SK-N-SH (cell line): ENCODE measurements around the gene IQSEC1. TPM values are rescaled to one million over a fixed set of nuclear protein-coding genes. Genes with fewer than 3 reads are reported as not detected.

Experiments
- CTCF ChIA-PET: fragments of 300-600, 350-600 bp; formaldehyde crosslinking; extraction: SDS; loops from one replicate; lab custom pipeline; 2021; lab: Yijun Ruan, JAX
- POLR2A ChIA-PET: fragments of 350-600 bp; sonication (Branson Sonifier 250); formaldehyde crosslinking; extraction: SDS; loops from one replicate; lab custom pipeline; 2020; ENCODE audit warnings: antibody characterized with exemption, inconsistent platforms; lab: Yijun Ruan, JAX
- DNase-seq: peaks from one replicate; pipeline ENCODE4 v3.0.0; 2012
- H2AFZ ChIP-seq: fragments of 200-600 bp; sonication (generic); 2 replicates; pipeline ENCODE4 v1.8.1; 2016; ENCODE audit warnings: antibody characterized with exemption, mild to moderate bottlenecking, low read depth
- H3F3A ChIP-seq: fragments of 200-600 bp; sonication (generic); replicated peaks from 2 replicates; pipeline ENCODE3; 2016; ENCODE audit warnings: antibody characterized with exemption, mild to moderate bottlenecking; ENCODE audit not compliant: insufficient read depth
- H3K27ac ChIP-seq, 2 experiments: fragments of 200-500 bp in 1 of 2; fragments of 200-600 bp in 1 of 2; sonication (Bioruptor generic) in 1 of 2; sonication (generic), shearing (Covaris generic) in 1 of 2; 2 replicates each; pipeline versions ENCODE4 v1.5.1 to v1.6.1; 2014 to 2016; ENCODE audit warnings: low read depth in 2 of 2, inconsistent platforms in 1 of 2, low read length in 1 of 2, mild to moderate bottlenecking in 1 of 2, mixed read lengths in 1 of 2
- H3K27me3 ChIP-seq: fragments of 200-600 bp; sonication (generic), shearing (Covaris generic); 2 replicates; pipeline ENCODE4 v1.6.1; 2016; ENCODE audit warnings: mixed run types; ENCODE audit not compliant: insufficient read depth
- H3K36me3 ChIP-seq, 2 experiments: fragments of 200-500 bp in 1 of 2; fragments of 200-600 bp in 1 of 2; sonication (Bioruptor generic) in 1 of 2; sonication (generic) in 1 of 2; replicated peaks in 1 of 2; 2 replicates each; pipeline versions ENCODE3 to v1.5.1; 2014 to 2016; ENCODE audit warnings: low read length in 1 of 2, mild to moderate bottlenecking in 1 of 2; ENCODE audit not compliant: insufficient read depth in 2 of 2, control insufficient read depth in 1 of 2
- H3K4me1 ChIP-seq, 2 experiments: fragments of 200-500 bp in 1 of 2; fragments of 200-600 bp in 1 of 2; sonication (Bioruptor generic) in 1 of 2; sonication (generic), shearing (Covaris generic) in 1 of 2; 2 replicates each; pipeline versions ENCODE4 v1.5.1 to v1.6.1; 2014 to 2016; ENCODE audit warnings: low read depth in 1 of 2, low read length in 1 of 2, mixed run types in 1 of 2; ENCODE audit not compliant: insufficient read depth in 2 of 2, control insufficient read depth in 1 of 2
- H3K4me2 ChIP-seq: fragments of 200-600 bp; sonication (generic), shearing (Covaris generic); 2 replicates; pipeline ENCODE4 v1.6.1; 2017; ENCODE audit warnings: mixed run types
- H3K4me3 ChIP-seq, 2 experiments: fragments of 200-500 bp in 1 of 2; fragments of 200-600 bp in 1 of 2; sonication (Bioruptor generic) in 1 of 2; sonication (generic), shearing (Covaris generic) in 1 of 2; 2 replicates each; pipeline versions ENCODE4 v1.5.1 to v1.8.1; 2014 to 2016; ENCODE audit warnings: low read depth in 2 of 2, inconsistent platforms in 1 of 2, low read length in 1 of 2, mild to moderate bottlenecking in 1 of 2, mixed read lengths in 1 of 2, moderate library complexity in 1 of 2
- H3K79me2 ChIP-seq: fragments of 200-600 bp; sonication (generic); 2 replicates; pipeline ENCODE4 v1.8.1; 2017; ENCODE audit warnings: mild to moderate bottlenecking; ENCODE audit not compliant: insufficient read depth
- H3K9ac ChIP-seq: fragments of 200-600 bp; sonication (generic); 2 replicates; pipeline ENCODE4 v1.6.1; 2017; ENCODE audit warnings: mixed run types
- H3K9me2 ChIP-seq: fragments of 200-600 bp; sonication (generic); 2 replicates; pipeline ENCODE4 v1.6.1; 2017; ENCODE audit warnings: mixed run types
- H3K9me3 ChIP-seq: fragments of 200-600 bp; sonication (generic); 2 replicates; pipeline ENCODE4 v1.6.1; 2017; ENCODE audit warnings: mixed run types, mild to moderate bottlenecking, moderate library complexity
- H4K20me1 ChIP-seq: fragments of 200-600 bp; sonication (generic); 2 replicates; pipeline ENCODE4 v1.6.1; 2017; ENCODE audit warnings: mild to moderate bottlenecking, mixed run types; ENCODE audit not compliant: insufficient read depth
- CHD2 ChIP-seq: fragments of 150-350 bp; IDR thresholded peaks from 2 replicates; pipeline ENCODE4 v1.6.1; 2018; ENCODE audit warnings: low read length; ENCODE audit not compliant: partially characterized antibody
- ELF1 ChIP-seq: IDR thresholded peaks from 2 replicates; pipeline ENCODE4 v1.4.0; 2012
- FOSL2 ChIP-seq: IDR thresholded peaks from 2 replicates; pipeline ENCODE4 v1.4.0; 2012; ENCODE audit warnings: low read depth, mild to moderate bottlenecking, moderate library complexity, borderline replicate concordance
- FOXM1 ChIP-seq: IDR thresholded peaks from 2 replicates; pipeline ENCODE4 v1.4.0; 2012; ENCODE audit warnings: low read depth, mild to moderate bottlenecking
- GABPA ChIP-seq: IDR thresholded peaks from 2 replicates; pipeline ENCODE4 v1.4.0; 2012; ENCODE audit warnings: low read depth, mild to moderate bottlenecking
- GATA2 ChIP-seq: sonication (generic); formaldehyde crosslinking; IDR thresholded peaks from 2 replicates; pipeline ENCODE4 v1.5.0; 2020; ENCODE audit warnings: mild to moderate bottlenecking, missing genetic modification reagents
- MXI1 ChIP-seq: IDR thresholded peaks from 2 replicates; pipeline ENCODE4 v1.6.1; 2012; ENCODE audit warnings: mild to moderate bottlenecking, low read depth, low read length, improper control_type of control experiment
- NFIC ChIP-seq: IDR thresholded peaks from 2 replicates; pipeline ENCODE4 v1.4.0; 2012; ENCODE audit warnings: borderline replicate concordance
- RCOR1 ChIP-seq: fragments of 150-350 bp; IDR thresholded peaks from 2 replicates; pipeline ENCODE4 v1.6.1; 2017; ENCODE audit warnings: antibody characterized with exemption, low read length
- RFX5 ChIP-seq: IDR thresholded peaks from 2 replicates; pipeline ENCODE4 v1.6.1; 2012; ENCODE audit warnings: mild to moderate bottlenecking, improper control_type of control experiment, low read length
- RXRA ChIP-seq: IDR thresholded peaks from 2 replicates; pipeline ENCODE4 v1.4.0; 2012; ENCODE audit warnings: low read depth, mild to moderate bottlenecking, borderline replicate concordance
- SIN3A ChIP-seq: IDR thresholded peaks from 2 replicates; pipeline ENCODE4 v1.6.1; 2012; ENCODE audit warnings: low read depth, mild to moderate bottlenecking, low read length, moderate library complexity, borderline replicate concordance
- TAF1 ChIP-seq: IDR thresholded peaks from 2 replicates; pipeline ENCODE4 v1.6.1; 2012; ENCODE audit warnings: low read depth, mild to moderate bottlenecking, low read length, moderate library complexity, borderline replicate concordance
- TEAD4 ChIP-seq: IDR thresholded peaks from 2 replicates; pipeline ENCODE4 v1.4.0; 2012; ENCODE audit warnings: mild to moderate bottlenecking, borderline replicate concordance; ENCODE audit not compliant: insufficient read depth
- YY1 ChIP-seq: IDR thresholded peaks from 2 replicates; pipeline ENCODE4 v1.4.0; 2012; ENCODE audit warnings: low read depth, mild to moderate bottlenecking
- WGBS: methylation state at CpG from one replicate; pipeline ENCODE4 v1.1.6; 2017; ENCODE audit warnings: low lambda C conversion rate; 5-methylcytosine and 5-hydroxymethylcytosine counted together
- polyA plus RNA-seq, 3 experiments: library from polyadenylated mRNA; depleted of rRNA; stranded (reverse); fragments of >200 nt; gene quantifications; 2 replicates each; pipeline ENCODE4 v1.2.3, GENCODE V29; 2012
- TF ChIP-seq, protein P1 (sequence below): fragments of 150-350 bp; IDR thresholded peaks from 2 replicates; pipeline ENCODE4 v1.6.1; 2017; ENCODE audit warnings: antibody characterized with exemption, low read length, low read depth, borderline replicate concordance
- TF ChIP-seq, protein P2 (sequence below): IDR thresholded peaks from 2 replicates; pipeline ENCODE4 v1.4.0; 2012; ENCODE audit warnings: low read depth, borderline replicate concordance
- TF ChIP-seq, protein P3 (sequence below): fragments of 150-350 bp; IDR thresholded peaks from 2 replicates; pipeline ENCODE4 v1.6.1; 2016; ENCODE audit warnings: mild to moderate bottlenecking, low read depth, low read length
- TF ChIP-seq, protein P4 (sequence below): IDR thresholded peaks from 2 replicates; pipeline ENCODE4 v1.6.1; 2012; ENCODE audit warnings: mild to moderate bottlenecking, low read depth, low read length, moderate library complexity

Gene IQSEC1
- polyA plus RNA-seq, 1 of the 3 experiments (the other 2 are of a cell fraction): 6.2 TPM

DNA sequence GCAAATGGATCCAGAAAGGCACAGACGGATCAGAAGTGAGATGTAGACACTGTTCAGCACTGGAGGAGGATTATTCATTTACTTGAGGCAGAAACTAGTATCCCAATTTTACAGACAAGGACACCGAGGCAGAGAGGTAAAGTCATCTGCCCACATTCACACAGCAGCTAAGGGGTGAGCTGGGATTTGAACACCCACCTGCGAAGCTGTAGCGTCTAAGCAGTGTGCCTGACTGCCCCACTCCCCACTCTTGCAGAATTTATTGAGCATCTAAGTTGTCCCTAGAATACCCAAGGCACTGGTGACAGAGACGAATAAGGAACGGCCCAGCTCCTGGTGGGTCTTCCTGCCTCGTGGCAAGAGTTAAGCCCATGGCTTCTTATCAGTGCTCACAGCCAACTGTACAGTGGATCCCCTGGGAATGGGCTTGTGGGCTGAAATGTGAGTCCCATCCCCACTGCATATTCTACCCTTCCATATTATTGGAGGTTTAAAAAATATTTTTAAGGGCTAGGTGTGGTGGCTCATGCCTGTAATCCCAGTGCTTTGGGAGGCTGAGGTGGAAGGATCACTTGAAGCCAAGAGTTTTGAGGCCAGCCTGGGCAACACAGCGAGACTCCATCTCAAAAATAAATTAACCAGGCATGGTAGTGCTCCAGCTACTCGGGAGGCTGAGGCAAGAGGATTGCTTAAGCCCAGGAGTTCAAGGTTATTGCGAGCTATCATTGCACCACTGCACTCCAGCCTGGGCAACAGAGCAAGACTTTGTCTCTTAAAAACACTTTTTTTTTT lies 77.6 kb downstream of the IQSEC1 start:
- Histone ChIP-seq H3K9me3 (no peaks in the 10 kb centered on the region), H3K9ac (no peak overlapping the region), H3K4me1 (peaks cover 4 to 19% of the 10 kb centered on the region in 2 experiments; a peak in 1 of 4 replicates), H3K27ac (peak overlapping the region; percentile 25 to 36; a peak in 2 of 4 replicates), H3K79me2 (no peaks in the 10 kb centered on the region), H2AFZ (no peak overlapping the region), H3K36me3 (no peaks in the 10 kb centered on the region)
- POLR2A ChIA-PET: interaction anchor here (0.8 to 1.3 kb wide), 4 partner anchors 8 to 35 kb away, joined by 3 to 4 read pairs (median 3); no protein-coding TSS in a partner anchor
- WGBS: 79% methylated on average over 9 of the region's 10 CpGs
- TF ChIP-seq RFX5: no peak
- TF ChIP-seq MXI1: no peak
- TF ChIP-seq TEAD4: no peak
- TF ChIP-seq FOSL2: no peak
- no peak for TF ChIP-seq YY1
- no peak for TF ChIP-seq CHD2
- no peak for TF ChIP-seq ELF1
- no peak for TF ChIP-seq GABPA
- TF ChIP-seq, protein P1, sequence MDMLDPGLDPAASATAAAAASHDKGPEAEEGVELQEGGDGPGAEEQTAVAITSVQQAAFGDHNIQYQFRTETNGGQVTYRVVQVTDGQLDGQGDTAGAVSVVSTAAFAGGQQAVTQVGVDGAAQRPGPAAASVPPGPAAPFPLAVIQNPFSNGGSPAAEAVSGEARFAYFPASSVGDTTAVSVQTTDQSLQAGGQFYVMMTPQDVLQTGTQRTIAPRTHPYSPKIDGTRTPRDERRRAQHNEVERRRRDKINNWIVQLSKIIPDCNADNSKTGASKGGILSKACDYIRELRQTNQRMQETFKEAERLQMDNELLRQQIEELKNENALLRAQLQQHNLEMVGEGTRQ: no peak
- TF ChIP-seq RXRA: no peak
- no peak for TF ChIP-seq NFIC
- TF ChIP-seq FOXM1: no peak
- TF ChIP-seq, protein P2, sequence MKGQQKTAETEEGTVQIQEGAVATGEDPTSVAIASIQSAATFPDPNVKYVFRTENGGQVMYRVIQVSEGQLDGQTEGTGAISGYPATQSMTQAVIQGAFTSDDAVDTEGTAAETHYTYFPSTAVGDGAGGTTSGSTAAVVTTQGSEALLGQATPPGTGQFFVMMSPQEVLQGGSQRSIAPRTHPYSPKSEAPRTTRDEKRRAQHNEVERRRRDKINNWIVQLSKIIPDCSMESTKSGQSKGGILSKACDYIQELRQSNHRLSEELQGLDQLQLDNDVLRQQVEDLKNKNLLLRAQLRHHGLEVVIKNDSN: no peak
- TF ChIP-seq TAF1: no peak
- TF ChIP-seq SIN3A: no peak
- TF ChIP-seq, protein P3, sequence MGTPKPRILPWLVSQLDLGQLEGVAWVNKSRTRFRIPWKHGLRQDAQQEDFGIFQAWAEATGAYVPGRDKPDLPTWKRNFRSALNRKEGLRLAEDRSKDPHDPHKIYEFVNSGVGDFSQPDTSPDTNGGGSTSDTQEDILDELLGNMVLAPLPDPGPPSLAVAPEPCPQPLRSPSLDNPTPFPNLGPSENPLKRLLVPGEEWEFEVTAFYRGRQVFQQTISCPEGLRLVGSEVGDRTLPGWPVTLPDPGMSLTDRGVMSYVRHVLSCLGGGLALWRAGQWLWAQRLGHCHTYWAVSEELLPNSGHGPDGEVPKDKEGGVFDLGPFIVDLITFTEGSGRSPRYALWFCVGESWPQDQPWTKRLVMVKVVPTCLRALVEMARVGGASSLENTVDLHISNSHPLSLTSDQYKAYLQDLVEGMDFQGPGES: no peak
- TF ChIP-seq GATA2 (CRISPR knock-in tag): no peak
- TF ChIP-seq, protein P4, sequence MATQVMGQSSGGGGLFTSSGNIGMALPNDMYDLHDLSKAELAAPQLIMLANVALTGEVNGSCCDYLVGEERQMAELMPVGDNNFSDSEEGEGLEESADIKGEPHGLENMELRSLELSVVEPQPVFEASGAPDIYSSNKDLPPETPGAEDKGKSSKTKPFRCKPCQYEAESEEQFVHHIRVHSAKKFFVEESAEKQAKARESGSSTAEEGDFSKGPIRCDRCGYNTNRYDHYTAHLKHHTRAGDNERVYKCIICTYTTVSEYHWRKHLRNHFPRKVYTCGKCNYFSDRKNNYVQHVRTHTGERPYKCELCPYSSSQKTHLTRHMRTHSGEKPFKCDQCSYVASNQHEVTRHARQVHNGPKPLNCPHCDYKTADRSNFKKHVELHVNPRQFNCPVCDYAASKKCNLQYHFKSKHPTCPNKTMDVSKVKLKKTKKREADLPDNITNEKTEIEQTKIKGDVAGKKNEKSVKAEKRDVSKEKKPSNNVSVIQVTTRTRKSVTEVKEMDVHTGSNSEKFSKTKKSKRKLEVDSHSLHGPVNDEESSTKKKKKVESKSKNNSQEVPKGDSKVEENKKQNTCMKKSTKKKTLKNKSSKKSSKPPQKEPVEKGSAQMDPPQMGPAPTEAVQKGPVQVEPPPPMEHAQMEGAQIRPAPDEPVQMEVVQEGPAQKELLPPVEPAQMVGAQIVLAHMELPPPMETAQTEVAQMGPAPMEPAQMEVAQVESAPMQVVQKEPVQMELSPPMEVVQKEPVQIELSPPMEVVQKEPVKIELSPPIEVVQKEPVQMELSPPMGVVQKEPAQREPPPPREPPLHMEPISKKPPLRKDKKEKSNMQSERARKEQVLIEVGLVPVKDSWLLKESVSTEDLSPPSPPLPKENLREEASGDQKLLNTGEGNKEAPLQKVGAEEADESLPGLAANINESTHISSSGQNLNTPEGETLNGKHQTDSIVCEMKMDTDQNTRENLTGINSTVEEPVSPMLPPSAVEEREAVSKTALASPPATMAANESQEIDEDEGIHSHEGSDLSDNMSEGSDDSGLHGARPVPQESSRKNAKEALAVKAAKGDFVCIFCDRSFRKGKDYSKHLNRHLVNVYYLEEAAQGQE: no peak
- no peak for TF ChIP-seq RCOR1
- TF ChIP-seq, all 33 proteins: peak for 0
- no peak for DNase-seq
- Histone ChIP-seq H3K4me2 (peak overlapping the region; percentile 96; the same call in 1 of the 2 replicates), H3K9me2 (no peaks in the 10 kb centered on the region), H3K27me3 (no peaks in the 10 kb centered on the region), H3F3A (peaks cover 11% of the 10 kb centered on the region), H3K4me3 (peak overlapping the region in 1 of 2 experiments; percentile 85; a peak in 1 of 4 replicates), H4K20me1 (no peaks in the 10 kb centered on the region)
- CTCF ChIA-PET: interaction anchor here (0.6 to 3.7 kb wide), 38 partner anchors 9 to 541 kb away, joined by 3 to 42 read pairs (median 5); no protein-coding TSS in a partner anchor
